ENCODE results near the gene GHR. TPM values are rescaled to one million over a fixed set of nuclear protein-coding genes. Genes with fewer than 3 reads are reported as not detected.

GHR gene
- total RNA-seq, 1 experiment from 2014 or later, result 2.2 TPM

DNA sequence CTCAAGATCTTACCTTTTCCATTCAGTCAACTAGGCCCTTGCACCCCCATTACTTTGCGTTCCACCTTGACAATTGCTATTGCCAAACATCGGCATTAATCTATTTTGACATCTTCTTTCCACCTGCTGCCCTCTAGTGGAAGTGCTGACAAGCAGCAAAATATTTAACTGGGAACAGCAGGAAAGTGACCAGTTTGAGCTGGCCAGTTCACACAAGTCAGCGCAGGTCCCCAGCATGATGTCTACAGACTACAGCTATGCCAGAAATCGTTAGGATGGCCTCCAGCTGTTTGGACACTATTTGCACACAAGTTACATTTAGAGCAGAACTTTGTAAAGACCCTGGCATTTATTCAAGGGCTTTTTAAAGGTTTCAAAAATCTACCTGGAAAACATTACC, 160.1 kb downstream of the GHR start:
- ATAC-seq, result peak; percentile 70
- peak; percentile 77 for DNase-seq
- ChIA-PET CTCF (interaction anchor here (0.5 to 3.3 kb wide), 13 partner anchors 18 to 526 kb away, joined by 3 to 21 read pairs (median 3); partner anchors contain the start of gene GHR), POLR2A (ENCODE audit: unreplicated experiment) (interaction anchor here (0.6 kb wide), 1 partner anchor 358 kb away, joined by 3 read pairs; no protein-coding TSS in a partner anchor)
- intact Hi-C loops (cut with micrococcal nuclease), result loop anchor here (1.0 to 5.0 kb wide), 6 partner anchors 68 to 727 kb away; partner anchors contain the start of gene GHR
- Histone ChIP-seq H2AFZ (ENCODE audit: low read length) (no peak overlapping the region), H3F3A (ENCODE audit: low read length, unreplicated experiment) (no peaks in the 10 kb centered on the region), H3K9me3 (ENCODE audit: low read length) (no peaks in the 10 kb centered on the region), H3K27me3 (ENCODE audit: low read length) (no peaks in the 10 kb centered on the region), H3K27ac (ENCODE audit: low read length) (no peak overlapping the region), H3K4me3 (ENCODE audit: low read length) (no peak overlapping the region), H4K20me1 (ENCODE audit: low read length) (no peaks in the 10 kb centered on the region), H3K9me2 (replicated peaks; ENCODE audit: low read length) (no peaks in the 10 kb centered on the region), H3K79me2 (ENCODE audit: low read length) (no peaks in the 10 kb centered on the region), H3K4me2 (ENCODE audit: low read length) (no peak overlapping the region), H3K4me1 (ENCODE audit: insufficient read depth, low read length) (no peaks in the 10 kb centered on the region; the same call in 1 of the 2 replicates), H3K36me3 (ENCODE audit: low read depth, low read length) (no peaks in the 10 kb centered on the region), H3K9ac (ENCODE audit: low read length) (no peak overlapping the region)
- TF ChIP-seq EZH2phosphoT487 (IDR thresholded peaks at IDR 0.05; ENCODE audit: borderline replicate concordance, low read length), result no peak
- TF ChIP-seq EZH2 (IDR thresholded peaks at IDR 0.05; ENCODE audit: low read length, unreplicated experiment), result no peak
- TF ChIP-seq CTCF (conservative IDR thresholded peaks at IDR 0.05; ENCODE audit: low read depth, low read length), result peak; percentile 97
- BruUV-seq (replicated peaks), result no TSS peak

GRCh38 chr5:42586625-42587024, 163.4 kb downstream of the GHR start:
- POLR2A ChIA-PET (ENCODE audit: unreplicated experiment), result no interaction called here

More at GRCh38 chr5:42586625-42587024, 163.4 kb downstream of the GHR start:
- DNase-seq (no peak), ATAC-seq (no peak)
- Histone ChIP-seq H3F3A (ENCODE audit: low read length, unreplicated experiment) (no peaks in the 10 kb centered on the region), H2AFZ (ENCODE audit: low read length) (no peak overlapping the region), H3K36me3 (ENCODE audit: low read depth, low read length) (no peaks in the 10 kb centered on the region), H3K9me3 (ENCODE audit: low read length) (no peaks in the 10 kb centered on the region), H3K4me1 (ENCODE audit: insufficient read depth, low read length) (no peaks in the 10 kb centered on the region), H4K20me1 (ENCODE audit: low read length) (no peaks in the 10 kb centered on the region), H3K27ac (ENCODE audit: low read length) (no peak overlapping the region), H3K4me2 (ENCODE audit: low read length) (no peak overlapping the region), H3K27me3 (ENCODE audit: low read length) (no peaks in the 10 kb centered on the region), H3K9me2 (replicated peaks; ENCODE audit: low read length) (no peaks in the 10 kb centered on the region), H3K9ac (ENCODE audit: low read length) (no peak overlapping the region), H3K79me2 (ENCODE audit: low read length) (no peaks in the 10 kb centered on the region), H3K4me3 (ENCODE audit: low read length) (no peak overlapping the region)
- CTCF ChIA-PET, result no interaction called here
- TF ChIP-seq EZH2phosphoT487 (IDR thresholded peaks at IDR 0.05; ENCODE audit: borderline replicate concordance, low read length) (no peak), EZH2 (IDR thresholded peaks at IDR 0.05; ENCODE audit: low read length, unreplicated experiment) (no peak), CTCF (conservative IDR thresholded peaks at IDR 0.05; ENCODE audit: low read depth, low read length) (no peak)
- BruUV-seq (replicated peaks), result no TSS peak
- intact Hi-C loops (cut with micrococcal nuclease), result loop anchor here (5.0 kb wide), 1 partner anchor 181 kb away; no protein-coding TSS in a partner anchor

Measured in PC-3 (cell line).